NCI-H2171 (cell line): ENCODE measurements around the gene CHCHD6.

ENCODE experiments used
- DNase-seq: peaks from one replicate; lab custom pipeline; 2025; lab: John Stamatoyannopoulos, UW

CHCHD6 gene

GRCh38 chr3:126668450-126669401 lies 35.3 kb upstream of the CHCHD6 start:
- no peak for DNase-seq

GRCh38 chr3:126671521-126671920 lies 32.5 kb upstream of the CHCHD6 start:
- DNase-seq, result no peak

GRCh38 chr3:126672340-126672739 lies 31.7 kb upstream of the CHCHD6 start:
- no peak for DNase-seq

GRCh38 chr3:126672741-126673140 lies 31.3 kb upstream of the CHCHD6 start:
- DNase-seq, result peak; percentile 24

GRCh38 chr3:126676919-126677705 lies 26.9 kb upstream of the CHCHD6 start:
- DNase-seq, result no peak

GRCh38 chr3:126677862-126678503 lies 26.1 kb upstream of the CHCHD6 start:
- peak; percentile 25 for DNase-seq

GRCh38 chr3:126678693-126679317 lies 25.2 kb upstream of the CHCHD6 start:
- DNase-seq, result no peak

GRCh38 chr3:126679318-126679751 lies 24.7 kb upstream of the CHCHD6 start:
- DNase-seq, result peak; percentile 53

- no peak for DNase-seq
Observed at GRCh38 chr3:126679831-126680666, 24.0 kb upstream of the CHCHD6 start.

- DNase-seq, result no peak
Observed at GRCh38 chr3:126680667-126681055, 23.4 kb upstream of the CHCHD6 start.

- no peak for DNase-seq
Observed at GRCh38 chr3:126682009-126682408, 22.0 kb upstream of the CHCHD6 start.

GRCh38 chr3:126683069-126683468 lies 21.0 kb upstream of the CHCHD6 start:
- DNase-seq, result no peak

- DNase-seq, result peak; percentile 78
Observed at GRCh38 chr3:126684218-126684751, 19.8 kb upstream of the CHCHD6 start.

- DNase-seq, result no peak
Observed at GRCh38 chr3:126685021-126685420, 19.0 kb upstream of the CHCHD6 start.

- no peak for DNase-seq
Observed at GRCh38 chr3:126685493-126685892, 18.5 kb upstream of the CHCHD6 start.

GRCh38 chr3:126691765-126692164 lies 12.3 kb upstream of the CHCHD6 start:
- no peak for DNase-seq

- no peak for DNase-seq
Observed at GRCh38 chr3:126692858-126693257, 11.2 kb upstream of the CHCHD6 start.

GRCh38 chr3:126693921-126694320 lies 10.1 kb upstream of the CHCHD6 start:
- DNase-seq, result no peak

- no peak for DNase-seq
Observed at GRCh38 chr3:126696701-126697267, 7.3 kb upstream of the CHCHD6 start.

- no peak for DNase-seq
Observed at GRCh38 chr3:126699011-126699410, 5.0 kb upstream of the CHCHD6 start.
